Putamen (tissue), 1 donor: ENCODE results near the gene ARHGAP26.

Experiments used
- DNase-seq: peaks from one replicate; pipeline ENCODE4 v3.0.0-alpha.2; 2016; ENCODE audit warnings: low spot score

ARHGAP26 gene

DNA sequence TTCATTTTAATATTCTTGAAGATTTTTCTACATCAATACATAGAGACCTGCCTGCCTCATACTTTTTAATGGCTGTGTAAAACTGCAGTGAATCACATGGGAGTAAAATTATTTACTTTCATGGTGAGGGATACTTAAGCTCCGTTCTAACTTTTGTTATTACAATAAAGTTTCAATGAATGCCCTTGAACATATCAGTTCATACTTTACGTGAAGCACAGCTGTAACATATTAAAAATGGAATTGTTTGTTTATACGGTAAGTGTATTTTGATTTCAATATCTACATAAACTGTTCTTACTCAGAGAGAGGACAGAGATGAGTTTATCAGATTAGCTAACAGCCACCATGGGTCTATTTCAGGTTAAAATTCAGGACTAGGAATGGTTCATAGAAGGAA lies 478.2 kb downstream of the ARHGAP26 start:
- no peak for DNase-seq

- DNase-seq = no peak
Measured at GRCh38 chr5:143248822-143249579, 478.8 kb downstream of the ARHGAP26 start.

- no peak for DNase-seq
Measured at GRCh38 chr5:143249851-143250250, 479.7 kb downstream of the ARHGAP26 start.

GRCh38 chr5:143251190-143251589 lies 481.0 kb downstream of the ARHGAP26 start:
- no peak for DNase-seq

DNA sequence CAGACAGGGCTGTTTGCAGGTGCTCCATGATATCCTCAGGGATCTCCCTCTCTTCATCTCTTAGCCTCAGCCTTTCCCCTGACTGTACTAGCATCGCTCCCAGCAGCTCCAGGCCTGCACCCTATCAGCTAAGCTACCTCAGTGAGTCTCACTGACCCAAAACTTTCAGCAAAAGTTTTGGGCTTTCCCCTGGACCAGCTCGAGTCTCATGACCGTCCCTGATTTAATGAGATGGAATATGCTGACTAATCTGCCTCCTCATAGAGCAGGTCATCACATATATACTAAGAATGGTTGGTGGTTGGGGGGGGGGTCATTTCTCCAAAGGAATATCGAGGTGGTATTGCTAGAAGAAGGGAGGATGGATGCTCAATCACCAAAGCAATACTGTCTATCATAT lies 481.8 kb downstream of the ARHGAP26 start:
- DNase-seq = no peak

DNA sequence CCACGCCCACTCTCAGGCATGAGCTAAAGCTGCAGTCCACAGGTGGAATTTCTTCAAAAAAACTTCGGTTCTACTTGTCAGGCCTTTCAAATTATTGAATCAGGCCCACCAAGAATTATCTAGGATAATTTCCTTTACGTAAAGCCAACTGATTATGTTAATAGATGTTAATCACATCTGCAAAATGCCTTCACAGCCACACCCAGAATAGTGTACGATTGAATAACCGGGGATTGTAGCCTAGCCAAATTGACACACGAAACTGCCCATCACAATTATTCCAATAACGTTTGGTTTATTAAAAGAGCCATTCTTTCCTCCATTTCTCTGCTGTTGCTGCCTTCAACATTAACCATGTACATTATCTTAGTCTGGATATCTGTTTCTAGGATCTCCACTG lies 484.6 kb downstream of the ARHGAP26 start:
- no peak for DNase-seq

DNA sequence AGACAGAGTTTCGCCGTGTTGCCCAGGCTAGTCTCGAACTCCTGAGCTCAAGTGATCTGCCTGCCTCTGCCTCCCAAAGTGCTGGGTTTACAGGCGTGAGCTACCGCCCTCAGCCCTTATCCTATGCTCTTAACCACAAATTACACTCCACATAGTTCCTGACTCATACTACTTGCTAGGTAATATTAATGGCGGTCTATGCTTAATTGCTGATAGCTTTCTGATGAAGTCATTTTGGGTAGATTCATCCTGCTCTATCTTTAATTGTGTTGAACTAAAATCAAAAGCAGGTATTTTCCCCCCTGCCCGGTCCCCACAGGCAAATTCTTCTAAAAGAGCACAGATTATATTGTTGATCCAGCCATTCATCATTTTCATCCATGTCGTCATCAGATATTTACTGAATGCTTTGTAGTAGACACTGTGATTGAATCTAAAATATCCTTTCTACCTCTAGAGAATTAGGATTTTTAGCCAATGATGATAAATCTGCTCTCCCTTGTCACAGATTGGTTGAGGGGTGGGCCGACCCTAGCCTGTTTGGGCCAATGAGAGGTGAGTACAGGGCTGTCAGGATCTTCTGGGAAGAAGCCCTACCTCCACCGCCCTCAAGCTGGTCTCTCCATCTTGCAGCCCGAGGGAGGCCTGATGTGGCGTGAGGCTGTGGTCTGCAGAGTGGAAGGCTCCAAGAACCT lies 488.5 kb downstream of the ARHGAP26 start:
- DNase-seq = no peak

- no peak for DNase-seq
Measured at GRCh38 chr5:143259254-143259605, 489.1 kb downstream of the ARHGAP26 start.

DNA sequence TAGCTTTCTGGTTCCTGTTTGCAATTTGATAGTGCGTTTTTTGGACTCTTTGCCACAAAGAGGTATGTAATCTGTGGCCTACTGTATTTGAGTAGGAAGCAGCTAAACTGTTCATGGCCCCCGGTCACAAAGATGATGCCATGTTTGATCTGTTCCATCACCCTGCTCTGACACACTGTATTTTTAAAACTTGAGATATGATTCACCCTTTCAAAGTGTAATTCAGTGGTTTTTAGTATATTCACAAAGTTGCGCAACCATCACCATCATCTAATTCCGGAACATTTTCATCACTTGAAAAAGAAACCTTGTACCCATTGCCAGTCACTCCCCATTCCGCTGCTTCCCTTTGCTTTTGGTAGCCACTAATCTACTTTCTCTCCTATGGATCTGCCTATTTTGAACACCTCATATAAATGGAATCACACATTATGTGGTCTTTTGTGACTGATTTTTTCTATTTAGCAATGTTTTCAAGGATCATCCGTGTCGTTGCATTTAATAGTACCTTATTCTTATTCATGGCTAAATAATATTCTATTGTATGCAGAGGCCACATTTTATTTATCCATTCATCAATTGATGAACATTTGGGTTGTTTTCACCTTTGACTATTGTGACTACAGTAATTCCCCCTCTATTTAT lies 491.7 kb downstream of the ARHGAP26 start:
- no peak for DNase-seq

GRCh38 chr5:143262393-143263174 lies 492.4 kb downstream of the ARHGAP26 start:
- no peak for DNase-seq

DNA sequence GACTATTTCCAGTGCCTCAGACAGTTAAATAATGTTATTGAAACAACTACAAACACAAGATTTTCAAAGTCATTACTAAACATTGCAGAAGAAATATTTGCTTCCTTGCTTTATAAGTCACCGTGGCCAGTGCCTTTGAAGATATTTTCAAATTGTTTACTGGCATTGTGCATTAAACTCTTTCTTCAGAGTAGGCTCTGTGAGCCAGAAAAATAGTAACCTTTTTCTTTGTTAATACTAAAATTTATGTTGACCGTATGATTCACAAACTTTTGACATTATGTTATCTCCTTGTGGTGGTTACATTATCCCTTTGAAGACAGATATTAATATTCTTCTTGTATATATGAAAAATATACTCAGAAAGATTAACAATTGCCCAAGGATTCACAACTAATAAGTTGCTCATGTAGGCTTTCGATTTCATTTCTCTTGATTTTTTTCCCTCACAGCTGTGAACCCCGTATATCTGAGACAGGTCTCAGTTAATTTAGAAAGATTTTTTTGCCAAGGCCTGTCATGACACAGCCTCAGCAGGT lies 493.2 kb downstream of the ARHGAP26 start:
- DNase-seq = no peak

DNA sequence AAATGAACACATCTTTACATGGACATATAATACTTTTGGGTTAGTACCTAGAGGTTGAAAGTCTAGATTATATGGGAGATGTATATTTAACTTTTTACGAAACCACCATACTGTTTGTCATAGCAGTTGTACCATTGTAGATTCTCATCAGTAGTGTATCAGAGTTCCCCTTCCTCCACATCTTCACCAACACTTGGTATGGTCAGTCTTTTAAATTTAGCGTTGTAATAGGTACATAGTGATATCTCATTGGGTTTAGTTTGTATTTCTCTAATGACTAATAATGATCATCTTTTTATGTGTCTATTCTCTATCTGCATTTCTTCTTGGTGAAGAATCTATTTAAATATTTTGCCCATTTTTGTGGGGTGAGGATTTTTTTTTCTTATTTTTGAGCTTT lies 495.8 kb downstream of the ARHGAP26 start:
- no peak for DNase-seq

DNA sequence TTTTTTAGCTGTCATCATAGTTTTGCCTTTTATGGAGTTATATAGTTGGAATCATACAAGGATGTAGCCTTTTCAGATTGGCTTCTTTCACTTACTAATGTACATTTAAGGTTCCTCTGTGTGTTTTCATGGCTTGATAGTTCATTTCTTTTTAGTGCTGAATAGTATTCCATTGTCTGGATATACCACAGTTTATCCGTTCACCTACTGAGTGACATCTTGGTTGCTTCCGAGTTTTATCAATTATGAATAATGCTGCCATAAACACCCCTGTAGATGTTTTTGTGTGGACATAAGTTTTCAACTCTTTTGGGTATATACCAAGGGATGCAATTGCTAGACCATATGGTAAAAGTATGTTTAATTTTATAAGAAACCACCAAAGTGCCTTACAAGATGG lies 497.0 kb downstream of the ARHGAP26 start:
- DNase-seq = no peak

DNA sequence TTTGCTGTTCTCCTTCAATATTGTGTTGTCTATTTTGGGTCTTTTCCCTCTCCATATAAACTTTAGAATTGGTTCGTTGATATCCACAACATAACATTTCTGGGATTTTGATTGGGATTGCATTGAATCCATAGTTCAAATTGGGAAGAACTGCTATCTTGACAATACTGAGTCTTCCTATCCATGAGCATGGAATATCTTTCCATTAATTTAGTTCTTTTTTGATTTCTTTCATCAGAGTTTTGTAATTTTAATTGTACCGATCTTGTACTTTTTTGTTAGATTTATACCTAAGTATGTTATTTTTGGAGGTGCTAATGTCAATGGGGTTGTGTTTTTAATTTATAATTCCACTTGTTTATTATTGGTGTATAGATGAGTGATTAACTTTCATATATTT lies 498.2 kb downstream of the ARHGAP26 start:
- DNase-seq = no peak

- DNase-seq = no peak
Measured at GRCh38 chr5:143271431-143271830, 501.3 kb downstream of the ARHGAP26 start.

- DNase-seq = no peak
Measured at GRCh38 chr5:143274952-143275351, 504.8 kb downstream of the ARHGAP26 start.

- no peak for DNase-seq
Measured at GRCh38 chr5:143275512-143276363, 505.6 kb downstream of the ARHGAP26 start.

DNA sequence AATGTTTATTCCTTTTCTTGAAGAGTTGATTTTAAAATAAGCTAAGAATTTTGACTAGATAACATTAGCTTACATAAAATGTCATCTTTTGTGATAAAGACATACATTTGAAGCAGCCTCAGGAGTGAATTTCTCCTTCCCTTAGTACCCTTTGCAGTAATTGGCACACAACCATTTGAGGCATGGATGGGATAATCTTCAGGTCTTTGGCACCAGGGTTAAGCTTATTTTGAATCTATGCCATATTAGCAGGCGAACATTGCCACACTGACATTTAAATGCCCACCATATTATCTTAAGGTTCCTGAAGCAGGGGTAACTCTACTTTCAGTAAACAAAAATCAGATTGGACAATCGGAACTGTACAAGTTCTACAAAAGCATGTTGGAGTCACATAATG lies 507.4 kb downstream of the ARHGAP26 start:
- no peak for DNase-seq
